OCI-LY3 (cell line): Measurements from ENCODE around the gene CACNA1C.

Experiments used
- CTCF ChIP-seq: fragments of 200-600, 300-600 bp; sonication (generic); IDR thresholded peaks from 2 replicates; pipeline ENCODE4 v1.5.1; 2014; ENCODE audit warnings: antibody characterized with exemption, low read length, low read depth
- EZH2phosphoT487 ChIP-seq: fragments of 200-600 bp; shearing (Covaris generic); IDR thresholded peaks from 2 replicates; pipeline ENCODE4 v1.6.1; 2018; ENCODE audit warnings: antibody characterized with exemption, mixed run types, low read depth

GRCh38 chr12:2347137-2347843 is 294.5 kb downstream of the CACNA1C start:
- no peak for TF ChIP-seq CTCF
- TF ChIP-seq EZH2phosphoT487, result no peak
